Breast epithelium (tissue), 4 donors: ENCODE data around the gene HDAC9. TPM values are rescaled to one million over a fixed set of nuclear protein-coding genes. Genes with fewer than 3 reads are reported as not detected.

Experiments
- DNase-seq, 2 donors: peaks; one replicate each; pipeline ENCODE4 v3.0.0-alpha.2; 2019; ENCODE audit warnings: low spot score in 2 of 2
- H3K27ac ChIP-seq, 2 donors: fragments of 200-600 bp; sonication (generic) in 1 of 2; one replicate each; pipeline ENCODE4 v1.5.1; 2016 to 2019; ENCODE audit warnings: mild to moderate bottlenecking in 1 of 2
- H3K27me3 ChIP-seq, 2 donors: fragments of 200-600 bp; sonication (generic) in 1 of 2; one replicate each; pipeline versions ENCODE4 v1.5.1 to v1.6.0; 2017 to 2019; ENCODE audit warnings: control low read depth in 1 of 2, mild to moderate bottlenecking in 1 of 2
- H3K36me3 ChIP-seq: fragments of 200-600 bp; one replicate; pipeline ENCODE4 v1.5.1; 2019
- H3K4me1 ChIP-seq, 2 donors: fragments of 200-600 bp; sonication (generic); one replicate each; pipeline ENCODE4 v1.5.1; 2016 to 2019; ENCODE audit warnings: control low read depth in 1 of 2
- H3K4me3 ChIP-seq, 3 donors: fragments of 200-600 bp; sonication (generic); 1 replicate in 2 of 3; 2 replicates in 1 of 3; pipeline ENCODE4 v1.5.1; 2016 to 2019; ENCODE audit warnings: mild to moderate bottlenecking in 3 of 3, moderate library complexity in 2 of 3
- H3K9me3 ChIP-seq, 2 donors: fragments of 200-600 bp; sonication (generic) in 1 of 2; one replicate each; pipeline ENCODE4 v1.5.1; 2016 to 2019; ENCODE audit warnings: control low read depth in 1 of 2
- CTCF ChIP-seq, 3 donors: fragments of 450-650 bp; IDR thresholded peaks; one replicate each; pipeline ENCODE4 v1.5.1; 2016 to 2017; ENCODE audit warnings: antibody characterized with exemption in 3 of 3, mild to moderate bottlenecking in 3 of 3, moderate library complexity in 3 of 3
- POLR2A ChIP-seq: fragments of 450-650 bp; IDR thresholded peaks from one replicate; pipeline ENCODE4 v1.6.1; 2016; ENCODE audit warnings: antibody characterized with exemption, mild to moderate bottlenecking, moderate library complexity
- POLR2AphosphoS5 ChIP-seq, 3 donors: sonication (generic); formaldehyde crosslinking; IDR thresholded peaks; one replicate each; pipeline ENCODE4 v1.6.1; 2017; ENCODE audit warnings: antibody characterized with exemption in 3 of 3
- intact Hi-C: fragments of 100-400 bp; cut with DNase I; formaldehyde crosslinking; loops from one replicate; pipeline ENCODE4 v1.15.1; 2023; ENCODE audit warnings: low total_unique reads
- total RNA-seq, 3 donors: library from RNA; depleted of rRNA; stranded (reverse); fragments of >200 nt; gene quantifications; one replicate each; pipeline ENCODE4 v1.1.0, GENCODE V29; 2016

The HDAC9 gene
- total RNA-seq, 3 donors from 2014 or later: 7.2 to 27.5 (median 7.3) TPM

GRCh38 chr7:18895456-18895855 is 399.9 kb downstream of the HDAC9 start:
- H3K4me3 ChIP-seq: no peak overlapping the region
- no peaks in the 10 kb centered on the region for H3K36me3 ChIP-seq
- no peaks in the 10 kb centered on the region for H3K27me3 ChIP-seq
- no peak overlapping the region for H3K27ac ChIP-seq
- TF ChIP-seq POLR2A: no peak
- TF ChIP-seq CTCF (IDR thresholded peaks at IDR 0.05): no peak
- TF ChIP-seq POLR2AphosphoS5 (IDR thresholded peaks at IDR 0.05): no peak
- H3K9me3 ChIP-seq: no peaks in the 10 kb centered on the region
- intact Hi-C loops: no loop called here
- no peak for DNase-seq
- H3K4me1 ChIP-seq: no peaks in the 10 kb centered on the region

DNA sequence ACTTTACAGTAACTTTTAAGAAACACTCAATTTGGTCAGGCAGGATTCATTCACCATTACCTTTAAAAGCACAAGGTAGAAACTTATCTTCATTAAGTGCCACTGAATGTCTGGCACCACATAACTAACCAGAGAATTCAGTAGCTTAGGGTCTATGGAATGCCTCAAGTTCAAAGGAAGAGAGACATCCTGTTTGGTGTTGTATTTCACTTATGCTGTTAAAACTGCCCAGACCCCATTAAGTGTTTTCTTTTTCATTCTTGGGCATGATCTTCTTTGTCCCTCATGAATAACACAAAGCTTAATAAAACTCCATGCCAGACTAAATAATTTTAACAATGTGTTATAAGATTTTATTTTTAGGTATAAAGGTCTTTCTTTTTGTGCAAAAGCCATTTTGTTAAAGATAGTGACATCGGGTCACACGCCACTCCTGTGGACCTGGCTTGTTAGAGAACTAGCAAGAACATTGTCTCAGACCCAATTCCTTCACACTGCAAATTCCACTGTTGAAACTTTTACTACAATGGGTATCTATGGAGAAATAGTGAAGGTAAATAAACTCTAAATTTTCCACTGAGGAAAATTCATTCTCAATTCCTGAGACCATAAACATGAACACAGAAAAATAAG is 400.9 kb downstream of the HDAC9 start:
- H3K27me3 ChIP-seq: no peaks in the 10 kb centered on the region
- H3K9me3 ChIP-seq: no peaks in the 10 kb centered on the region
- no peaks in the 10 kb centered on the region for H3K36me3 ChIP-seq
- no peak overlapping the region for H3K4me3 ChIP-seq
- H3K4me1 ChIP-seq: no peaks in the 10 kb centered on the region
- TF ChIP-seq POLR2AphosphoS5 (IDR thresholded peaks at IDR 0.05) (no peak), CTCF (IDR thresholded peaks at IDR 0.05) (no peak), POLR2A (no peak)
- intact Hi-C loops: no loop called here
- H3K27ac ChIP-seq: no peak overlapping the region
- no peak for DNase-seq

DNA sequence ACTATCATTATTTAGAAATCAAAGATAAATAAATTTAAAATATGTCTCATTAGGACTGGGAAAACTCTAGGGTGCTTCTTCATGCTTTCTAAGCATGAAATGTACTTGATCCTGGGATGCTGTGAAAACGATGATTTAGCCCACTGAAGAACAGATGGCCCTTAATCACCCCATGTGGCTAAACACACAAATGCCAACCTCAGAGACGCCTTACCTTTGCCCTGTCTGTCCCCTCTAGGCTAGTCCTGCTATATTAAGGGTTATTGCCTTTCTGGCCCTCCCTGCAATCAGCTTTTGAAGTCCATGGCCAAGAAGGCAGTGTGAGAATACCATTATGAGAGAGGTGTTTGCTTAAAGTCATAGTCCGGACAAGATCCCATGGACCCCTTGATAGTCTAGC is 404.7 kb downstream of the HDAC9 start:
- no peaks in the 10 kb centered on the region for H3K9me3 ChIP-seq
- H3K27ac ChIP-seq: peak overlapping the region in 1 of 2 donors; percentile 3
- TF ChIP-seq POLR2AphosphoS5 (IDR thresholded peaks at IDR 0.05) (no peak), POLR2A (no peak), CTCF (IDR thresholded peaks at IDR 0.05) (no peak)
- DNase-seq: no peak
- no peaks in the 10 kb centered on the region for H3K4me1 ChIP-seq
- H3K27me3 ChIP-seq: no peaks in the 10 kb centered on the region
- no peak overlapping the region for H3K4me3 ChIP-seq
- H3K36me3 ChIP-seq: no peaks in the 10 kb centered on the region
- intact Hi-C loops: no loop called here

GRCh38 chr7:18900803-18901202 is 405.3 kb downstream of the HDAC9 start:
- no peak overlapping the region for H3K4me3 ChIP-seq
- no peaks in the 10 kb centered on the region for H3K27me3 ChIP-seq
- intact Hi-C loops: no loop called here

More at GRCh38 chr7:18900803-18901202, 405.3 kb downstream of the HDAC9 start:
- no peaks in the 10 kb centered on the region for H3K9me3 ChIP-seq
- TF ChIP-seq POLR2A: no peak
- no peak for TF ChIP-seq POLR2AphosphoS5 (IDR thresholded peaks at IDR 0.05)
- no peak for TF ChIP-seq CTCF (IDR thresholded peaks at IDR 0.05)
- DNase-seq: no peak
- H3K4me1 ChIP-seq: no peaks in the 10 kb centered on the region
- H3K27ac ChIP-seq: no peak overlapping the region
- no peaks in the 10 kb centered on the region for H3K36me3 ChIP-seq
